ENCODE results near the gene FES. TPM values are rescaled to one million over a fixed set of nuclear protein-coding genes. Genes with fewer than 3 reads are reported as not detected.

Gene FES
- total RNA-seq, 1 experiment from 2014 or later = 6.7 TPM

DNA sequence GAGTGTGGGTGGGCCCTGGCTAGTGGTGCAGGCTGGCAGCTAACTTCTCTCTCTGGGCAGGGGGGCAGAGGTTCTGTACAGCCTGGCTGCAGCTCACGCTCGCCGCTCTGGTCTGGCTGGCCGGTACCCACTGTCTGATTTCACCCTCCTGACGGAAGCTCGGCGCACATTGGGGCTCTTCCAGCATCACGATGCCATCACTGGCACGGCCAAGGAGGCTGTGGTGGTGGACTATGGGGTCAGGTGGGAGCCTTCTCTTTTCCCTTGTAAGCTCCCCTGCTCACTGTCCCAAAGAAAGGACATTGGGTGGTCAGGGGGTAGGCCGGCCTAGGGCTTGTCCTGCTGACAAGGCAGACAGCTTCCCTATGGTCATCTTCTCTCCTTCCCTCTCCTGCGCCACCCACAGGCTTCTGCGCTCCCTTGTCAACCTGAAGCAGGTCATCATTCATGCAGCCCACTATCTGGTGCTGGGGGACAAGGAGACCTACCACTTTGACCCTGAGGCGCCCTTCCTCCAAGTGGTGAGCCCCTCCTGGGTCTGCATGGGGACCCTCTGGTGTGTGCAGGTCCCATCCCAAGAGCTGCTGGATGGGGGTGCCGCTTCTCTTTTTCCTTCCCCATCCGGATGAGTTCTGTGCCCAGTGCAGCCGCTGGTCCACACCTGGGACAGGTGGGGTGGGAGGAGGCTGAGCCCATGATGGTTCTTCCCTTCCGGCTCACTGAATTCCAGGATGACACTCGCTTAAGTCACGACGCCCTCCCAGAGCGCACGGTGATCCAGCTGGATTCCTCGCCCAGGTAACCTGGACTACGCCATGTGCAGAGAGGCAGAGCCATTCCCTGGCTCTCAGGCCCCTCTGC is 26.4 kb downstream of the FES start:
- Histone ChIP-seq H3K56ac (ENCODE audit: insufficient read length, low read depth, low read length) (no peak overlapping the region), H3K9ac (ENCODE audit: extremely low read depth, insufficient read length, low read length) (no peak overlapping the region), H3K4ac (ENCODE audit: low read depth, low read length) (no peak overlapping the region), H2BK5ac (ENCODE audit: insufficient read length, low read length) (no peak overlapping the region), H3K4me1 (ENCODE audit: insufficient read depth, low read length) (no peaks in the 10 kb centered on the region), H3K27me3 (ENCODE audit: insufficient read depth, low read length) (no peaks in the 10 kb centered on the region), H3K27ac (ENCODE audit: insufficient read length, low read depth, low read length) (no peak overlapping the region), H3K79me2 (ENCODE audit: insufficient read depth, low read length) (no peaks in the 10 kb centered on the region), H2BK15ac (ENCODE audit: low read depth, low read length) (no peak overlapping the region), H4K91ac (ENCODE audit: insufficient read length, low read depth, low read length) (no peak overlapping the region), H2BK20ac (ENCODE audit: low read depth, low read length, poor library complexity, severe bottlenecking) (no peak overlapping the region), H4K5ac (ENCODE audit: insufficient read length, low read depth, low read length) (no peak overlapping the region), H3K9me3 (ENCODE audit: control insufficient read depth, low read depth, low read length) (no peaks in the 10 kb centered on the region), H3K18ac (ENCODE audit: insufficient read length, low read depth, low read length) (no peak overlapping the region), H2AFZ (ENCODE audit: low read length) (no peak overlapping the region), H3K23me2 (ENCODE audit: insufficient read length, low read depth, low read length, poor library complexity, severe bottlenecking) (no peaks in the 10 kb centered on the region), H3K23ac (ENCODE audit: insufficient read length, low read depth, low read length) (no peak overlapping the region), H4K20me1 (ENCODE audit: control insufficient read depth, insufficient read depth, insufficient read length) (no peaks in the 10 kb centered on the region), H3K79me1 (ENCODE audit: insufficient read depth, low read depth, low read length, poor library complexity, severe bottlenecking) (no peaks in the 10 kb centered on the region), H3K4me2 (ENCODE audit: insufficient read depth, insufficient read length, low read length) (no peak overlapping the region), H3T11ph (ENCODE audit: low read length) (no peak overlapping the region), H2BK12ac (ENCODE audit: insufficient read length, low read depth, low read length) (no peak overlapping the region), H4K8ac (replicated peaks; ENCODE audit: insufficient read length, low read depth, low read length) (no peak overlapping the region), H3K14ac (ENCODE audit: insufficient read depth, low read length) (no peak overlapping the region), H2AK5ac (ENCODE audit: insufficient read length, low read length) (no peak overlapping the region), H2BK120ac (ENCODE audit: low read depth, low read length, poor library complexity, severe bottlenecking) (no peak overlapping the region)
- DNase-seq = no peak
- H3K4me3 Mint-ChIP-seq = no peak overlapping the region
- no peaks in the 10 kb centered on the region for H3K9me3 Mint-ChIP-seq
- TF ChIP-seq, protein P1, sequence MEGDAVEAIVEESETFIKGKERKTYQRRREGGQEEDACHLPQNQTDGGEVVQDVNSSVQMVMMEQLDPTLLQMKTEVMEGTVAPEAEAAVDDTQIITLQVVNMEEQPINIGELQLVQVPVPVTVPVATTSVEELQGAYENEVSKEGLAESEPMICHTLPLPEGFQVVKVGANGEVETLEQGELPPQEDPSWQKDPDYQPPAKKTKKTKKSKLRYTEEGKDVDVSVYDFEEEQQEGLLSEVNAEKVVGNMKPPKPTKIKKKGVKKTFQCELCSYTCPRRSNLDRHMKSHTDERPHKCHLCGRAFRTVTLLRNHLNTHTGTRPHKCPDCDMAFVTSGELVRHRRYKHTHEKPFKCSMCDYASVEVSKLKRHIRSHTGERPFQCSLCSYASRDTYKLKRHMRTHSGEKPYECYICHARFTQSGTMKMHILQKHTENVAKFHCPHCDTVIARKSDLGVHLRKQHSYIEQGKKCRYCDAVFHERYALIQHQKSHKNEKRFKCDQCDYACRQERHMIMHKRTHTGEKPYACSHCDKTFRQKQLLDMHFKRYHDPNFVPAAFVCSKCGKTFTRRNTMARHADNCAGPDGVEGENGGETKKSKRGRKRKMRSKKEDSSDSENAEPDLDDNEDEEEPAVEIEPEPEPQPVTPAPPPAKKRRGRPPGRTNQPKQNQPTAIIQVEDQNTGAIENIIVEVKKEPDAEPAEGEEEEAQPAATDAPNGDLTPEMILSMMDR (conservative IDR thresholded peaks at IDR 0.05) = no peak
- peak overlapping the region in 2 of 3 experiments; percentile 11 to 44; a peak in 3 of 7 replicates for H3K27ac Mint-ChIP-seq
- WGBS (ENCODE audit: extremely low coverage, insufficient read length, low lambda C conversion rate) = no CpG with 5 or more reads among the region's 24 CpGs
- H3K4me1 Mint-ChIP-seq = peaks cover under 1% of the 10 kb centered on the region in 2 experiments; a peak in 2 of 4 replicates
- H3K36me3 Mint-ChIP-seq (ENCODE audit: insufficient read depth in 1 of 3, low read depth in 3 of 3) = peaks cover 6 to 51% (median 14%) of the 10 kb centered on the region in 3 experiments; a peak in 6 of 7 replicates
- no peaks in the 10 kb centered on the region for H3K27me3 Mint-ChIP-seq (ENCODE audit: low read depth)

All from H9 (cell line).